ENCODE results near the gene ZNF236. TPM values are rescaled to one million over a fixed set of nuclear protein-coding genes. Genes with fewer than 3 reads are reported as not detected.

ZNF236 gene
- total RNA-seq, 1 donor from 2014 or later, result 21.0 TPM

DNA sequence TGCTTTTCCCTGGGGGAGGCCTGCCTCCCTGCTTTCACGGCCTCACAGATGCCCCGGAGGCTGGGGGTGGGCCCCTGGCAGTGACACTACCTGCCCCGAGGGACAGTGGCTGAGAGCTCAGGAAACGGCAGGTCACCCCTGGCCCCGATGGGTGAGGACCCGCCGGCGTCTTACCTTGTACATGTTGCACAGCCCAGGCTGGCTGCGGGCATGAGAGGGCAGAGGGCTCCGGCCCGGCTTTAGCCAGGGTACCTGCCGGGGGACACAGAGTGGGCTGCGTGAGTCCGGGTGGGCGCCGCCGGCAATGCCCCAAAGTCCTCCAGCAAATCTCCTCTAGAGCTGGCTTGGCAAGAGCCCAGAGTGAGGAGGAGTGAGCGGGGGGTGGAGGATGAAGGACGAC lies 187.3 kb downstream of the ZNF236 start:
- H3K4me1 Mint-ChIP-seq (ENCODE audit: low read depth, unreplicated experiment), result peaks cover 57% of the 10 kb centered on the region
- H3K36me3 Mint-ChIP-seq (ENCODE audit: unreplicated experiment), result no peaks in the 10 kb centered on the region
- peaks cover 25% of the 10 kb centered on the region for H3K27me3 Mint-ChIP-seq (ENCODE audit: unreplicated experiment)
- no peak for DNase-seq
- TF ChIP-seq, protein P1, sequence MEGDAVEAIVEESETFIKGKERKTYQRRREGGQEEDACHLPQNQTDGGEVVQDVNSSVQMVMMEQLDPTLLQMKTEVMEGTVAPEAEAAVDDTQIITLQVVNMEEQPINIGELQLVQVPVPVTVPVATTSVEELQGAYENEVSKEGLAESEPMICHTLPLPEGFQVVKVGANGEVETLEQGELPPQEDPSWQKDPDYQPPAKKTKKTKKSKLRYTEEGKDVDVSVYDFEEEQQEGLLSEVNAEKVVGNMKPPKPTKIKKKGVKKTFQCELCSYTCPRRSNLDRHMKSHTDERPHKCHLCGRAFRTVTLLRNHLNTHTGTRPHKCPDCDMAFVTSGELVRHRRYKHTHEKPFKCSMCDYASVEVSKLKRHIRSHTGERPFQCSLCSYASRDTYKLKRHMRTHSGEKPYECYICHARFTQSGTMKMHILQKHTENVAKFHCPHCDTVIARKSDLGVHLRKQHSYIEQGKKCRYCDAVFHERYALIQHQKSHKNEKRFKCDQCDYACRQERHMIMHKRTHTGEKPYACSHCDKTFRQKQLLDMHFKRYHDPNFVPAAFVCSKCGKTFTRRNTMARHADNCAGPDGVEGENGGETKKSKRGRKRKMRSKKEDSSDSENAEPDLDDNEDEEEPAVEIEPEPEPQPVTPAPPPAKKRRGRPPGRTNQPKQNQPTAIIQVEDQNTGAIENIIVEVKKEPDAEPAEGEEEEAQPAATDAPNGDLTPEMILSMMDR (IDR thresholded peaks at IDR 0.05; ENCODE audit: partially characterized antibody, unreplicated experiment), result no peak
- no peak overlapping the region for H3K4me3 Mint-ChIP-seq (ENCODE audit: unreplicated experiment)
- H3K27ac Mint-ChIP-seq (ENCODE audit: unreplicated experiment), result no peak overlapping the region
- peaks cover 23% of the 10 kb centered on the region for H3K9me3 Mint-ChIP-seq (ENCODE audit: unreplicated experiment)

DNA sequence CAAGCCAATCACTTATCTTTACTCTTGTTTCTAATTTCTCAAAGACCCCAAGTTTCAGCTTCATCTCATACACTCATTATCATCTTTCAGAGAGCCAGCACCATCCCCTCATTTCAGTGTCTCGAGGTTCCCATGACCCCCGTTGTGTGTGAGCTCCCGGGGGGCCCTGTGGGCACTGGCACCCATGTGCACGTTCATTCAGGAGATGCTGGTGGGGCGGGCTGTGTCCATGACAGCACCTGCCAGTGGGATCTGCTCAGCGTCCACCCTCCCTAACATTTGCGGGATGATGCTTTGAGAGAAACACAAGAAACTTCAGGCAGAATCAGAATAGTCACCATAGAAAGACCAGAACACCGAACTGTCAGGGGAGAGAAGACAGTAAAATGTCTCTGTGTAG lies 189.8 kb downstream of the ZNF236 start:
- no peak for DNase-seq
- H3K9me3 Mint-ChIP-seq (ENCODE audit: unreplicated experiment), result peaks cover 23% of the 10 kb centered on the region
- H3K36me3 Mint-ChIP-seq (ENCODE audit: unreplicated experiment), result peaks cover 6% of the 10 kb centered on the region
- TF ChIP-seq, protein P1 (IDR thresholded peaks at IDR 0.05; ENCODE audit: partially characterized antibody, unreplicated experiment), result no peak
- H3K27ac Mint-ChIP-seq (ENCODE audit: unreplicated experiment), result peak overlapping the region; percentile 92
- peaks cover 28% of the 10 kb centered on the region for H3K27me3 Mint-ChIP-seq (ENCODE audit: unreplicated experiment)
- H3K4me1 Mint-ChIP-seq (ENCODE audit: low read depth, unreplicated experiment), result peaks cover 62% of the 10 kb centered on the region
- H3K4me3 Mint-ChIP-seq (ENCODE audit: unreplicated experiment), result peak overlapping the region; percentile 63

DNA sequence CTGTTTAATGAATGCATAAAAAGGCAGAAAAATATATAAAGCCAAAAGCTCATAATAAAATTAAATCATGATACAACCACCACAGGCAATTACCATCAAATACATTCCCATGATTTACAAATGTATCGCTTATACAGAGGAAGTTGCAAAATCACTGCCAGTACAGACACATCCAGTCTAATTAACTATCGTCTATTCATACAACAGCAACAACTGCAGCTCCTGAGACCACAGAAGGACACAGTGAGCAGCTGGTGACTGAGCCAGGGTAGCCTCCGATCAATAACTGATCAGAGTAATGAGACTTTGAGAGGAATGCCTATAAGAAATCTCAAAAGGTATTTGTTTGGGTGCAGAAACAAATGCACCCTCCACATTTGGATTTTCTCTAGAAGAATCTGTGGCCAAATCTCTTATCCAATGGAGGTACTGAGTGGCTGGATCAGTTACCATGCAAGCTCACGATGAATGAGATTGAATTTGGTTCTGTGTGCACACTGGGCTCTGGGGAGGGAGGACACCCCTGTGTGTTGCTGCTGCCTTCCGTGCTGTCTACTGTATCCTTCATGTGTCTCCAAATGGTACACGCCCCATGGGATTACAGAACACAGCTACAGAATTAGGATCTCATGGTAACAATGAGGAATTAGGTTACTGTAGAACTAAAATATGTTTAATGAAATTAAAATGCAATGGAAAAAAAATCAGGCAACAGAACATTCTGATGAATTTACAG lies 190.6 kb downstream of the ZNF236 start:
- H3K9me3 Mint-ChIP-seq (ENCODE audit: unreplicated experiment), result peaks cover 25% of the 10 kb centered on the region
- H3K27me3 Mint-ChIP-seq (ENCODE audit: unreplicated experiment), result peaks cover 28% of the 10 kb centered on the region
- peaks cover 6% of the 10 kb centered on the region for H3K36me3 Mint-ChIP-seq (ENCODE audit: unreplicated experiment)
- TF ChIP-seq, protein P1 (IDR thresholded peaks at IDR 0.05; ENCODE audit: partially characterized antibody, unreplicated experiment), result no peak
- H3K4me1 Mint-ChIP-seq (ENCODE audit: low read depth, unreplicated experiment), result peaks cover 58% of the 10 kb centered on the region
- peak; percentile 70 for DNase-seq
- H3K4me3 Mint-ChIP-seq (ENCODE audit: unreplicated experiment), result peak overlapping the region; percentile 63
- peak overlapping the region; percentile 92 for H3K27ac Mint-ChIP-seq (ENCODE audit: unreplicated experiment)

DNA sequence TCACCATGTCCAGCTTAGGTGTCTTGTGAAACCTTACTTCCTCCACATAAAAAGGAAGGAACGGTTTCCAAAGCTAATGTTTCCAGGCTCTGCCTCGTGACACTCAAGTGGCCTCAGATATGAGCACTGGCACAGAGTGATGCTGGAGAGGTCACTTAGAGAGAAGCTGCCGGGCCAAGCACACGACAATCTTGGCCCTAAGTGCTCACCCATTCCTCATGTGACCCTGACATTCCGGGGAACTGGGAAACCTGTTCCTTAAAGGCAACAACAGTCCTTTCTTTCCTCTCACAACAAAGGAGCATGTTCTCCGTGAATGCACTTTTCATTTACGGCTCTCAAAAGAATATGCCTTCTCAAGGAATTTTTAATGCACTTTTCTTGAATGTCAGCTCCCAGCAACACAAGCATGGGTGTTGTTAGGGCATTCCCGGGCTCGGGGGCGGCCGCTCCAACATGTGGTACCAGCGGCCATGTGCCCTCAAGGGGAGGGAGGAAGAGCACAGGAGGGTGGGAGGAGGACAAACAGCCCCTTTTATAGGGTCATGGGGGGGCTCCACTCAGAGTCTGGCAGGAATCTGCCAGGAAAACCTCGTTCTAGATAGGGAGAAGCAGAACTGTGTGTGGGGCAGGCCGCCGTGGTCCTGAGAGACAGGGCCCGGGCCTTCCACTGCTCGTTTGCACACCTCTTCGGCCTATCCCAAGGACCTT lies 191.6 kb downstream of the ZNF236 start:
- peaks cover 25% of the 10 kb centered on the region for H3K9me3 Mint-ChIP-seq (ENCODE audit: unreplicated experiment)
- peak overlapping the region; percentile 92 for H3K27ac Mint-ChIP-seq (ENCODE audit: unreplicated experiment)
- TF ChIP-seq, protein P1 (IDR thresholded peaks at IDR 0.05; ENCODE audit: partially characterized antibody, unreplicated experiment), result no peak
- H3K27me3 Mint-ChIP-seq (ENCODE audit: unreplicated experiment), result peaks cover 28% of the 10 kb centered on the region
- H3K4me1 Mint-ChIP-seq (ENCODE audit: low read depth, unreplicated experiment), result peaks cover 58% of the 10 kb centered on the region
- no peak for DNase-seq
- peaks cover 11% of the 10 kb centered on the region for H3K36me3 Mint-ChIP-seq (ENCODE audit: unreplicated experiment)
- peak overlapping the region; percentile 63 for H3K4me3 Mint-ChIP-seq (ENCODE audit: unreplicated experiment)

DNA sequence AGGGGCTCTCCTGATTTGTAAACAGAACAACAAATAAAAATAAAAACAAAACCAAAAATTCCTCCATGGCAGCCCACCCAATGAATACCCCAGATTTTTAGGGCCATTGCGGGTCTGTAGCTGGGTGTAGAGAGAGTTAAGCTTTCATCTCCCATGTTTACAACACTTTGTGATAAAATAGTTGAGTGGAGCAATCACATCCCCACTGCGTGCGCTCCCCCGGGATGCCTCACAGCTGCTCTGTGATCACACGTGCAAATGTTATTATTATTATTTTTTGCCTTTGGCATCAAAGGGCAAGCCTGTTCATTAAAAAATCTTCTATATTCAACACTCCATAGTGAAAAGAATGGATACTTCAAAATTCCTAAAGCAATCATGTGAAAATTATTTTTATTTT lies 192.2 kb downstream of the ZNF236 start:
- H3K27me3 Mint-ChIP-seq (ENCODE audit: unreplicated experiment), result peaks cover 29% of the 10 kb centered on the region
- TF ChIP-seq, protein P1 (IDR thresholded peaks at IDR 0.05; ENCODE audit: partially characterized antibody, unreplicated experiment), result no peak

More for the DNA sequence above, 192.2 kb downstream of the ZNF236 start:
- Mint-ChIP-seq H3K27ac (ENCODE audit: unreplicated experiment) (peak overlapping the region; percentile 53), H3K4me1 (ENCODE audit: low read depth, unreplicated experiment) (peaks cover 62% of the 10 kb centered on the region), H3K36me3 (ENCODE audit: unreplicated experiment) (peaks cover 16% of the 10 kb centered on the region), H3K9me3 (ENCODE audit: unreplicated experiment) (peaks cover 25% of the 10 kb centered on the region), H3K4me3 (ENCODE audit: unreplicated experiment) (peak overlapping the region; percentile 45)
- DNase-seq, result no peak
